ENCODE results near the gene GRIP1.

Gene GRIP1

DNA sequence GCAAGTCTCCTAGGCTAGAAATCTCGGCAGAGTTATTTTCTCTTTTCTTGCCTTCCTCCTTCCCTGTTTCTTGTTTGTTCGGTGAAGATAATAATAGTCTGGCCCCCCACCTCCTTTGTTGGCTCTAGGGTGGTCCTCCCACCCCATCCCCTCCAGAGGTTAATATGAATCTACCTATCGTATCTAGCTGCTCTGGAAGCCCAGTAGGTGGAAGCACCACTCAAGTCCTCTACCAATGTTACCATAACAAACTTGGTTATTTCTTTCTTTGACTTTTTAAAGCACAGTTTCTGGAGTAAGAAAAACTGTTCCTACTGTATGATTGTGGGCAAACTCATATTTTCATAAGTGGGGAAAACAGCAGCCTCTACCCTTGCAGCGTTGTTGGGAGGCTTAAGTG lies 19.7 kb upstream of the GRIP1 start:
- Histone ChIP-seq H4K20me1 (ENCODE audit: control insufficient read depth, insufficient read depth, low read depth, low read length) (no peaks in the 10 kb centered on the region), H3K27me3 (ENCODE audit: control insufficient read depth, low read length) (no peaks in the 10 kb centered on the region), H3K4me1 (ENCODE audit: control insufficient read depth, low read length) (peaks cover 31% of the 10 kb centered on the region)

DNA sequence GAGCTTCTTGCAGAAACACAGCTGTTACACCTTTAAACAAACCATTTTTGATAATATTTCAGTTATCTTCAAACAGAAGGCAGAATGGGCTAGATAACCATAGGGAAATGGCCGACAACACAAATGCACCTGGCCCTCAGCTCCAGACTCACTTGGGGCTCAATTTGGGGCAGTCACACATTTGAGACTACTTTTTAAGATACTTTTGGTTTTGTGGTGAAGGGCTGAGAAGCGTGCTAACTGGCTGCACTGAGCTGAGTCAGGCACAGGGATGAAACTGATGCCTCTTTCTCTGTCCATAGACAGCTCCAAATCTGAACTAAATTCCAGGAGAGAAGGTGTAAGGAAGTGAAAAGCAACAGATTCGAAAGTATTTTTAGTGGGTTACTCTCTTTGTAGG lies 18.5 kb upstream of the GRIP1 start:
- TF ChIP-seq, protein P1, sequence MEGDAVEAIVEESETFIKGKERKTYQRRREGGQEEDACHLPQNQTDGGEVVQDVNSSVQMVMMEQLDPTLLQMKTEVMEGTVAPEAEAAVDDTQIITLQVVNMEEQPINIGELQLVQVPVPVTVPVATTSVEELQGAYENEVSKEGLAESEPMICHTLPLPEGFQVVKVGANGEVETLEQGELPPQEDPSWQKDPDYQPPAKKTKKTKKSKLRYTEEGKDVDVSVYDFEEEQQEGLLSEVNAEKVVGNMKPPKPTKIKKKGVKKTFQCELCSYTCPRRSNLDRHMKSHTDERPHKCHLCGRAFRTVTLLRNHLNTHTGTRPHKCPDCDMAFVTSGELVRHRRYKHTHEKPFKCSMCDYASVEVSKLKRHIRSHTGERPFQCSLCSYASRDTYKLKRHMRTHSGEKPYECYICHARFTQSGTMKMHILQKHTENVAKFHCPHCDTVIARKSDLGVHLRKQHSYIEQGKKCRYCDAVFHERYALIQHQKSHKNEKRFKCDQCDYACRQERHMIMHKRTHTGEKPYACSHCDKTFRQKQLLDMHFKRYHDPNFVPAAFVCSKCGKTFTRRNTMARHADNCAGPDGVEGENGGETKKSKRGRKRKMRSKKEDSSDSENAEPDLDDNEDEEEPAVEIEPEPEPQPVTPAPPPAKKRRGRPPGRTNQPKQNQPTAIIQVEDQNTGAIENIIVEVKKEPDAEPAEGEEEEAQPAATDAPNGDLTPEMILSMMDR (IDR thresholded peaks at IDR 0.05; ENCODE audit: low read depth, low read length, poor library complexity, severe bottlenecking), result no peak
- no peak for TF ChIP-seq EZH2phosphoT487 (IDR thresholded peaks at IDR 0.05; ENCODE audit: borderline replicate concordance, low read length)
- Histone ChIP-seq H3K9me3 (ENCODE audit: control insufficient read depth, insufficient read depth, low read length) (no peaks in the 10 kb centered on the region), H3K27ac (ENCODE audit: low read depth, low read length) (no peak overlapping the region), H3K79me2 (ENCODE audit: control insufficient read depth, low read length) (no peaks in the 10 kb centered on the region), H3K27me3 (ENCODE audit: control insufficient read depth, low read length) (no peaks in the 10 kb centered on the region), H3K4me1 (ENCODE audit: control insufficient read depth, low read length) (peaks cover 42% of the 10 kb centered on the region), H3K4me3 (ENCODE audit: low read length) (peak overlapping the region; percentile 11), H4K20me1 (ENCODE audit: control insufficient read depth, insufficient read depth, low read depth, low read length) (no peaks in the 10 kb centered on the region), H3F3A (ENCODE audit: control insufficient read depth, insufficient read depth) (peaks cover under 1% of the 10 kb centered on the region; the same call in 1 of the 2 replicates), H3K36me3 (ENCODE audit: control insufficient read depth, low read length) (no peaks in the 10 kb centered on the region), H3K4me2 (ENCODE audit: low read length) (peak overlapping the region; percentile 48), H3K9me2 (replicated peaks; ENCODE audit: control insufficient read depth, low read length) (no peaks in the 10 kb centered on the region)

More for the DNA sequence above, 19.7 kb upstream of the GRIP1 start:
- Histone ChIP-seq H3K9me3 (ENCODE audit: control insufficient read depth, insufficient read depth, low read length) (no peaks in the 10 kb centered on the region), H3K79me2 (ENCODE audit: control insufficient read depth, low read length) (no peaks in the 10 kb centered on the region), H3K4me3 (ENCODE audit: low read length) (no peak overlapping the region), H3K27ac (ENCODE audit: low read depth, low read length) (no peak overlapping the region), H3F3A (ENCODE audit: control insufficient read depth, insufficient read depth) (no peaks in the 10 kb centered on the region), H3K36me3 (ENCODE audit: control insufficient read depth, low read length) (no peaks in the 10 kb centered on the region), H3K4me2 (ENCODE audit: low read length) (no peak overlapping the region), H3K9me2 (replicated peaks; ENCODE audit: control insufficient read depth, low read length) (no peaks in the 10 kb centered on the region)
- no peak for TF ChIP-seq EZH2phosphoT487 (IDR thresholded peaks at IDR 0.05; ENCODE audit: borderline replicate concordance, low read length)
- TF ChIP-seq, protein P1 (IDR thresholded peaks at IDR 0.05; ENCODE audit: low read depth, low read length, poor library complexity, severe bottlenecking), result no peak

DNA sequence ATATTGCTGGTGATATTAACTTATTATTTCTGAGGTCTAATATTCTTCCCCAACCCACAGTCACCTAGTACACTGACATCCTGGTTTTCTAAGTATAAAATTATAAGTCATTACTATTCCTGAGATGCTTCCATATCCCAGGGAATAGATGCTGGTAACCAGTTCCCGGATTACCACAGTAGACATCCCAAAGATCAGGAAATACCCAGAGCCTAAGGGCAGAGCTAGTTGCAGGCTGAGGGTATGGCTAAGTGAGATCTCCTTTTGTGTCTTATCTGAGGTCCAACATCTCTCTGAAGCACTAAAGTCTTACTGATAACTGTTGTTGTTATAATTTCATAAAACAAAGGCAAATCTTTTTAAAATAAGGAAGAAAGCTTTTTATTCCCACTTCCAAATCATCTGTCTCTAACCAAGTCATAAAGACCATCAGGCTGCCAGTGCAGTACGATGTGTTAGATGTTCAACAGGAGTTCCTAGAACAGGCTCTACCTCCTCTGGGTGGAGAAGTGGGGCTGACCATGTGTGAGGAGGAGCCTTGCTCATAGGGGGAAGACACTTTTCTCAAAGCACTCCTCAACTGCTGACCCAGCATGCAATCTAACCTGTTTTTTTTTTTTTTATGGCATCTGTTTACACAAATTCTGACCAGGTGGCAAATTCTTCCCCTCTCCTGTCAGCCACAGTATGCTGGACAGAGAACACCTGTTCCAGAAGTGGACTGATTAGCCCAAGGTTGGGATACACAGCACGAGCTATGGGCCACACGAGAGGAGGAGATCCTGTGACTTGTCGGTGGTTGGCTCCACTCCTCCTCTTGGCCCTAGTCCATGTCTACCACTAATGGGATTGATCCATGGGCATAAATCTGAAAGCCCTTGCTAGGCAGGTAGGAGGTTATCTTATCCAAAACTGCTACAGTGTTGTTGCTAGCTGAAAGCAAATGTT lies 16.1 kb upstream of the GRIP1 start:
- Histone ChIP-seq H3K4me3 (ENCODE audit: low read length) (no peak overlapping the region), H3K27me3 (ENCODE audit: control insufficient read depth, low read length) (no peaks in the 10 kb centered on the region), H3K9me3 (ENCODE audit: control insufficient read depth, insufficient read depth, low read length) (no peaks in the 10 kb centered on the region), H4K20me1 (ENCODE audit: control insufficient read depth, insufficient read depth, low read depth, low read length) (no peaks in the 10 kb centered on the region), H3K79me2 (ENCODE audit: control insufficient read depth, low read length) (no peaks in the 10 kb centered on the region), H3K4me2 (ENCODE audit: low read length) (no peak overlapping the region), H3K9me2 (replicated peaks; ENCODE audit: control insufficient read depth, low read length) (no peaks in the 10 kb centered on the region), H3K27ac (ENCODE audit: low read depth, low read length) (no peak overlapping the region), H3F3A (ENCODE audit: control insufficient read depth, insufficient read depth) (peaks cover 14% of the 10 kb centered on the region), H3K4me1 (ENCODE audit: control insufficient read depth, low read length) (peaks cover 65% of the 10 kb centered on the region), H3K36me3 (ENCODE audit: control insufficient read depth, low read length) (no peaks in the 10 kb centered on the region)
- no peak for TF ChIP-seq EZH2phosphoT487 (IDR thresholded peaks at IDR 0.05; ENCODE audit: borderline replicate concordance, low read length)
- TF ChIP-seq, protein P1 (IDR thresholded peaks at IDR 0.05; ENCODE audit: low read depth, low read length, poor library complexity, severe bottlenecking), result no peak
